DND-41 (cell line): Measurements from ENCODE around the gene GGN.
A peak's percentile ranks its signal among the peaks of the same experiment; 100 is the strongest.

Experiments
- ATAC-seq: fragments of 200-7000 bp; cut with Tn5 transposase; 3 replicates; pipeline ENCODE4 v1.9.1; 2021; ENCODE audit warnings: low read depth; ENCODE audit not compliant: insufficient read depth
- DNase-seq: peaks from one replicate; pipeline ENCODE4 v3.0.0-alpha.2; 2020
- H2AFZ ChIP-seq: 2 replicates; pipeline ENCODE4 v1.6.0; 2012; ENCODE audit warnings: low read depth, low read length
- H3K27ac ChIP-seq: 2 replicates; pipeline ENCODE4 v1.5.1; 2012; ENCODE audit warnings: low read length, inconsistent platforms
- H3K27me3 ChIP-seq: fragments of 200-600 bp; sonication (generic); 2 replicates; pipeline ENCODE4 v1.6.0; 2012; ENCODE audit warnings: low read length, mild to moderate bottlenecking, inconsistent platforms; ENCODE audit not compliant: insufficient read depth, poor library complexity
- H3K36me3 ChIP-seq: 2 replicates; pipeline ENCODE4 v1.5.1; 2012; ENCODE audit warnings: low read length, inconsistent platforms; ENCODE audit not compliant: insufficient read depth
- H3K4me1 ChIP-seq: 2 replicates; pipeline ENCODE4 v1.5.1; 2012; ENCODE audit warnings: mild to moderate bottlenecking, low read length; ENCODE audit not compliant: insufficient read depth
- H3K4me2 ChIP-seq: 2 replicates; pipeline ENCODE4 v1.6.0; 2012; ENCODE audit warnings: mild to moderate bottlenecking, moderate library complexity, low read length, inconsistent platforms; ENCODE audit not compliant: insufficient read depth
- H3K4me3 ChIP-seq, 2 experiments: fragments of 200-600 bp in 1 of 2; shearing (Covaris generic) in 1 of 2; 2 replicates each; pipeline ENCODE4 v1.5.1; 2012 to 2016; ENCODE audit warnings: inconsistent platforms in 2 of 2, low read length in 2 of 2, mild to moderate bottlenecking in 2 of 2, low read depth in 1 of 2, moderate library complexity in 1 of 2
- H3K79me2 ChIP-seq: 2 replicates; pipeline ENCODE4 v1.6.0; 2012; ENCODE audit warnings: low read length, inconsistent platforms; ENCODE audit not compliant: insufficient read depth
- H3K9ac ChIP-seq: 2 replicates; pipeline ENCODE4 v1.6.0; 2012; ENCODE audit warnings: low read depth, mild to moderate bottlenecking, inconsistent platforms, low read length, moderate library complexity
- H3K9me3 ChIP-seq: 2 replicates; pipeline ENCODE4 v1.5.1; 2012; ENCODE audit warnings: low read length, moderate library complexity, mild to moderate bottlenecking, inconsistent platforms; ENCODE audit not compliant: insufficient read depth, severe bottlenecking
- H4K20me1 ChIP-seq: 2 replicates; pipeline ENCODE4 v1.6.0; 2012; ENCODE audit warnings: low read length; ENCODE audit not compliant: insufficient read depth
- CTCF ChIP-seq: IDR thresholded peaks from 2 replicates; pipeline ENCODE4 v1.5.1; 2012; ENCODE audit warnings: borderline replicate concordance, low read length, moderate library complexity, mild to moderate bottlenecking; ENCODE audit not compliant: poor library complexity, severe bottlenecking; ENCODE audit errors: extremely low read depth
- EZH2 ChIP-seq: IDR thresholded peaks from 3 replicates; pipeline ENCODE4 v1.6.1; 2012; ENCODE audit warnings: borderline replicate concordance, low read depth, mild to moderate bottlenecking, moderate library complexity, low read length, inconsistent platforms; ENCODE audit not compliant: severe bottlenecking

The GGN gene

GRCh38 chr19:38374332-38375097 is 13.3 kb downstream of the GGN start, which contains the start of gene PSMD8:
Gene PSMD8 (plus strand): TSS chr19:38374571. CDS start chr19:38374602, 31 bp downstream.
- DNase-seq (peak; percentile 99), ATAC-seq (peak; percentile 93)
- H3K79me2 ChIP-seq, result peaks cover 46% of the 10 kb centered on the region
- peak within 1 kb of the TSS; percentile 93 for H3K4me2 ChIP-seq
- no peaks in the 10 kb centered on the region for H3K27me3 ChIP-seq
- peak within 1 kb of the TSS; percentile 90 for H3K27ac ChIP-seq
- peaks cover 26% of the 10 kb centered on the region for H3K4me1 ChIP-seq
- H2AFZ ChIP-seq, result peak within 1 kb of the TSS; percentile 95
- peaks cover 28% of the 10 kb centered on the region for H4K20me1 ChIP-seq
- H3K36me3 ChIP-seq, result peaks cover 38% of the 10 kb centered on the region
- H3K9me3 ChIP-seq, result no peaks in the 10 kb centered on the region
- TF ChIP-seq CTCF (peak; percentile 45), EZH2 (no peak)
- peak within 1 kb of the TSS; percentile 91 for H3K9ac ChIP-seq
- H3K4me3 ChIP-seq, result peak within 1 kb of the TSS; percentile 91 to 94

GRCh38 chr19:38373907-38374331 is 13.9 kb downstream of the GGN start:
- Histone ChIP-seq H3K4me2 (peak overlapping the region; percentile 72), H3K4me3 (peak overlapping the region; percentile 28 to 67; a peak in 3 of 4 replicates), H4K20me1 (peaks cover 22% of the 10 kb centered on the region), H3K9ac (peak overlapping the region; percentile 91), H2AFZ (peak overlapping the region; percentile 95), H3K27ac (peak overlapping the region; percentile 90), H3K9me3 (no peaks in the 10 kb centered on the region), H3K36me3 (peaks cover 32% of the 10 kb centered on the region), H3K27me3 (no peaks in the 10 kb centered on the region), H3K79me2 (peaks cover 40% of the 10 kb centered on the region), H3K4me1 (peaks cover 26% of the 10 kb centered on the region)
- no peak for TF ChIP-seq CTCF
- no peak for TF ChIP-seq EZH2
- ATAC-seq, result no peak
- no peak for DNase-seq

- ATAC-seq (no peak), DNase-seq (no peak)
- H2AFZ ChIP-seq, result no peak overlapping the region
- no peak overlapping the region for H3K27ac ChIP-seq
- peaks cover 15% of the 10 kb centered on the region for H3K79me2 ChIP-seq
- no peaks in the 10 kb centered on the region for H3K27me3 ChIP-seq
- H4K20me1 ChIP-seq, result peaks cover 12% of the 10 kb centered on the region
- no peak overlapping the region for H3K4me3 ChIP-seq
- H3K9me3 ChIP-seq, result no peaks in the 10 kb centered on the region
- H3K4me2 ChIP-seq, result no peak overlapping the region
- no peak overlapping the region for H3K9ac ChIP-seq
- H3K4me1 ChIP-seq, result peaks cover 16% of the 10 kb centered on the region
- TF ChIP-seq CTCF (no peak), EZH2 (no peak)
- peaks cover 8% of the 10 kb centered on the region; the same call in 1 of the 2 replicates for H3K36me3 ChIP-seq
These were observed 16.8 kb downstream of the GGN start for GRCh38 chr19:38371081-38371480.
